ENCODE data around the gene MPL.

DNA sequence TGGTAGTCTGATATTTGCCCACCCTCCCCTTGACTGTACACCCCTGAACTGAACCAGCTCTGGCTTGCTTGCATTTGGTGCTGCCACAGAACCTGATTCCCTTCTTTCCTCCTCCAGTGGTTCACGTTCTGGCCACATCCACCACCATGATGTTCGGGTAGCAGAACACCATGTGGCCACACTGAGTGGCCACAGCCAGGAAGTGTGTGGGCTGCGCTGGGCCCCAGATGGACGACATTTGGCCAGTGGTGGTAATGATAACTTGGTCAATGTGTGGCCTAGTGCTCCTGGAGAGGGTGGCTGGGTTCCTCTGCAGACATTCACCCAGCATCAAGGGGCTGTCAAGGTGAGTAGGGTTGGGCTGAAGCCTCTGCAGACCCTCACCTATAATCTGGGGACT is 23.0 kb downstream of the MPL start:
- TF ChIP-seq, protein P1, sequence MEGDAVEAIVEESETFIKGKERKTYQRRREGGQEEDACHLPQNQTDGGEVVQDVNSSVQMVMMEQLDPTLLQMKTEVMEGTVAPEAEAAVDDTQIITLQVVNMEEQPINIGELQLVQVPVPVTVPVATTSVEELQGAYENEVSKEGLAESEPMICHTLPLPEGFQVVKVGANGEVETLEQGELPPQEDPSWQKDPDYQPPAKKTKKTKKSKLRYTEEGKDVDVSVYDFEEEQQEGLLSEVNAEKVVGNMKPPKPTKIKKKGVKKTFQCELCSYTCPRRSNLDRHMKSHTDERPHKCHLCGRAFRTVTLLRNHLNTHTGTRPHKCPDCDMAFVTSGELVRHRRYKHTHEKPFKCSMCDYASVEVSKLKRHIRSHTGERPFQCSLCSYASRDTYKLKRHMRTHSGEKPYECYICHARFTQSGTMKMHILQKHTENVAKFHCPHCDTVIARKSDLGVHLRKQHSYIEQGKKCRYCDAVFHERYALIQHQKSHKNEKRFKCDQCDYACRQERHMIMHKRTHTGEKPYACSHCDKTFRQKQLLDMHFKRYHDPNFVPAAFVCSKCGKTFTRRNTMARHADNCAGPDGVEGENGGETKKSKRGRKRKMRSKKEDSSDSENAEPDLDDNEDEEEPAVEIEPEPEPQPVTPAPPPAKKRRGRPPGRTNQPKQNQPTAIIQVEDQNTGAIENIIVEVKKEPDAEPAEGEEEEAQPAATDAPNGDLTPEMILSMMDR (IDR thresholded peaks at IDR 0.05 in 2 of 3, conservative IDR thresholded peaks at IDR 0.05 in 1 of 3; ENCODE audit: borderline replicate concordance in 1 of 3, insufficient read depth in 1 of 3, low read depth in 2 of 3, low read length in 2 of 3) = no peak
- no peak for TF ChIP-seq POLR2A (IDR thresholded peaks at IDR 0.05; ENCODE audit: borderline replicate concordance, extremely low read depth, insufficient read depth, insufficient read length)
- no peak for TF ChIP-seq POLR2AphosphoS5 (IDR thresholded peaks at IDR 0.05; ENCODE audit: low read depth, low read length)
- TF ChIP-seq EZH2phosphoT487 (IDR thresholded peaks at IDR 0.05; ENCODE audit: borderline replicate concordance) = no peak
- TF ChIP-seq EZH2 (IDR thresholded peaks at IDR 0.05) = no peak
- TF ChIP-seq, protein P2, sequence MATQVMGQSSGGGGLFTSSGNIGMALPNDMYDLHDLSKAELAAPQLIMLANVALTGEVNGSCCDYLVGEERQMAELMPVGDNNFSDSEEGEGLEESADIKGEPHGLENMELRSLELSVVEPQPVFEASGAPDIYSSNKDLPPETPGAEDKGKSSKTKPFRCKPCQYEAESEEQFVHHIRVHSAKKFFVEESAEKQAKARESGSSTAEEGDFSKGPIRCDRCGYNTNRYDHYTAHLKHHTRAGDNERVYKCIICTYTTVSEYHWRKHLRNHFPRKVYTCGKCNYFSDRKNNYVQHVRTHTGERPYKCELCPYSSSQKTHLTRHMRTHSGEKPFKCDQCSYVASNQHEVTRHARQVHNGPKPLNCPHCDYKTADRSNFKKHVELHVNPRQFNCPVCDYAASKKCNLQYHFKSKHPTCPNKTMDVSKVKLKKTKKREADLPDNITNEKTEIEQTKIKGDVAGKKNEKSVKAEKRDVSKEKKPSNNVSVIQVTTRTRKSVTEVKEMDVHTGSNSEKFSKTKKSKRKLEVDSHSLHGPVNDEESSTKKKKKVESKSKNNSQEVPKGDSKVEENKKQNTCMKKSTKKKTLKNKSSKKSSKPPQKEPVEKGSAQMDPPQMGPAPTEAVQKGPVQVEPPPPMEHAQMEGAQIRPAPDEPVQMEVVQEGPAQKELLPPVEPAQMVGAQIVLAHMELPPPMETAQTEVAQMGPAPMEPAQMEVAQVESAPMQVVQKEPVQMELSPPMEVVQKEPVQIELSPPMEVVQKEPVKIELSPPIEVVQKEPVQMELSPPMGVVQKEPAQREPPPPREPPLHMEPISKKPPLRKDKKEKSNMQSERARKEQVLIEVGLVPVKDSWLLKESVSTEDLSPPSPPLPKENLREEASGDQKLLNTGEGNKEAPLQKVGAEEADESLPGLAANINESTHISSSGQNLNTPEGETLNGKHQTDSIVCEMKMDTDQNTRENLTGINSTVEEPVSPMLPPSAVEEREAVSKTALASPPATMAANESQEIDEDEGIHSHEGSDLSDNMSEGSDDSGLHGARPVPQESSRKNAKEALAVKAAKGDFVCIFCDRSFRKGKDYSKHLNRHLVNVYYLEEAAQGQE (IDR thresholded peaks at IDR 0.05; ENCODE audit: low read depth) = no peak
- TF ChIP-seq ZFX (IDR thresholded peaks at IDR 0.05) = no peak
- no peak for TF ChIP-seq YY1 (IDR thresholded peaks at IDR 0.05; ENCODE audit: extremely low read depth, insufficient replicate concordance, low read depth, low read length)
- TF ChIP-seq CEBPB (IDR thresholded peaks at IDR 0.05; ENCODE audit: low read depth) = no peak
